Left cardiac atrium (tissue), 4 donors: ENCODE measurements around the gene CTNNBIP1. TPM values are rescaled to one million over a fixed set of nuclear protein-coding genes. Genes with fewer than 3 reads are reported as not detected.
"Not testable (repeated sequence)": the region's sequence is repeated elsewhere in the genome, so short reads cannot be mapped to it uniquely, and the experiment has no call there.

ENCODE experiments used
- ATAC-seq, 2 donors: fragments of 200-7000 bp; cut with Tn5 transposase; one replicate each; pipeline ENCODE4 v1.9.1; 2020; ENCODE audit warnings: mild to moderate bottlenecking in 2 of 2, moderate library complexity in 2 of 2
- DNase-seq: peaks from one replicate; pipeline ENCODE4 v3.0.0-alpha.2; 2020
- intact Hi-C, 2 donors: fragments of 100-400 bp; cut with DNase I; formaldehyde crosslinking; loops; one replicate each; pipeline versions ENCODE4 v1.14.1 to v1.15.1; 2022 to 2023
- total RNA-seq, 2 donors: library from RNA; stranded (reverse); fragmentation: NEBNext Ultra II Directional; extraction: Animal tissue kit (Norgen Biotek cat#: 25700); gene quantifications; one replicate each; pipeline ENCODE4 v1.2.1, GENCODE V29; 2021
- donor health status: DM: no; HTN: yes; CAD: no.
- donor health status: DM: no; HTN: yes; CAD: no; lungs with severe emphysema.
- donor health status: DM: yes; HTN: yes; CAD: no.
- donor health status: Dilated cardiomyopathy.

CTNNBIP1 gene
- total RNA-seq, 2 donors from 2014 or later = 32.2 to 34.1 TPM

- intact Hi-C loops = no loop called here
- DNase-seq = no peak
- ATAC-seq = peak; percentile 7 to 17
Observed at GRCh38 chr1:9822897-9823692, 87.0 kb downstream of the CTNNBIP1 start.

- ATAC-seq (no peak), DNase-seq (no peak)
- intact Hi-C loops = no loop called here
Observed at GRCh38 chr1:9822490-9822889, 87.6 kb downstream of the CTNNBIP1 start.

GRCh38 chr1:9821710-9822109 is 88.4 kb downstream of the CTNNBIP1 start:
- DNase-seq = no peak
- intact Hi-C loops = no loop called here
- ATAC-seq = no peak

GRCh38 chr1:9820521-9820920 is 89.5 kb downstream of the CTNNBIP1 start:
- no peak for ATAC-seq
- intact Hi-C loops = no loop called here
- DNase-seq = no peak

GRCh38 chr1:9817734-9818133 is 92.3 kb downstream of the CTNNBIP1 start:
- intact Hi-C loops = no loop called here
- ATAC-seq = no peak

GRCh38 chr1:9816199-9816598 is 93.9 kb downstream of the CTNNBIP1 start:
- ATAC-seq (no peak), DNase-seq (no peak)
- intact Hi-C loops = no loop called here

More at GRCh38 chr1:9817734-9818133, 92.3 kb downstream of the CTNNBIP1 start:
- no peak for DNase-seq

- intact Hi-C loops = no loop called here
- no peak for ATAC-seq
- no peak for DNase-seq
Observed at GRCh38 chr1:9815150-9815549, 94.9 kb downstream of the CTNNBIP1 start.

- no peak for DNase-seq
- intact Hi-C loops = no loop called here
- ATAC-seq = no peak
Observed at GRCh38 chr1:9814619-9815018, 95.5 kb downstream of the CTNNBIP1 start.

- ATAC-seq = no peak
- DNase-seq = no peak
- intact Hi-C loops = no loop called here
Observed at GRCh38 chr1:9811239-9811966, 98.7 kb downstream of the CTNNBIP1 start.

- intact Hi-C loops = no loop called here
- DNase-seq (no peak), ATAC-seq (peak; percentile 74 to 89)
Observed at GRCh38 chr1:9809100-9809510, 101.0 kb downstream of the CTNNBIP1 start.

- intact Hi-C loops = no loop called here
- DNase-seq (no peak), ATAC-seq (no peak)
Observed at GRCh38 chr1:9808459-9808858, 101.6 kb downstream of the CTNNBIP1 start.

- ATAC-seq (no peak), DNase-seq (no peak)
- intact Hi-C loops = no loop called here
Observed at GRCh38 chr1:9807541-9807940, 102.5 kb downstream of the CTNNBIP1 start.

GRCh38 chr1:9805972-9806371 is 104.1 kb downstream of the CTNNBIP1 start:
- ATAC-seq, DNase-seq, intact Hi-C loops: not testable (repeated sequence)

- intact Hi-C loops = no loop called here
- no peak for DNase-seq
- ATAC-seq = no peak
Observed at GRCh38 chr1:9805006-9805508, 105.0 kb downstream of the CTNNBIP1 start.

GRCh38 chr1:9803003-9803918 is 106.8 kb downstream of the CTNNBIP1 start:
- intact Hi-C loops, DNase-seq, ATAC-seq: not testable (repeated sequence)

- ATAC-seq (no peak), DNase-seq (no peak)
- intact Hi-C loops = no loop called here
Observed at GRCh38 chr1:9801909-9802308, 108.2 kb downstream of the CTNNBIP1 start.
